Left ventricle myocardium inferior (tissue), 1 donor: ENCODE measurements around the gene ABHD13. TPM values are rescaled to one million over a fixed set of nuclear protein-coding genes. Genes with fewer than 3 reads are reported as not detected.
"Not testable (repeated sequence)": the region's sequence is repeated elsewhere in the genome, so short reads cannot be mapped to it uniquely, and the experiment has no call there.

Experiments
- DNase-seq: peaks from one replicate; pipeline ENCODE4 v3.0.0-alpha.2; 2020
- H3K27ac ChIP-seq: fragments of 200-600 bp; replicated peaks from 2 replicates; pipeline ENCODE4 v1.8.0; 2021
- H3K27me3 ChIP-seq: fragments of 200-600 bp; 2 replicates; pipeline ENCODE4 v1.8.0; 2021; ENCODE audit warnings: low read depth
- H3K36me3 ChIP-seq: fragments of 200-600 bp; 2 replicates; pipeline ENCODE4 v1.8.0; 2021
- H3K4me1 ChIP-seq: fragments of 200-600 bp; 2 replicates; pipeline ENCODE4 v1.8.0; 2021
- H3K4me3 ChIP-seq: fragments of 200-600 bp; 2 replicates; pipeline ENCODE4 v1.8.0; 2021; ENCODE audit warnings: mild to moderate bottlenecking, moderate library complexity
- H3K9me3 ChIP-seq: fragments of 200-600 bp; replicated peaks from 2 replicates; pipeline ENCODE4 v1.8.0; 2021
- intact Hi-C: fragments of 100-400 bp; cut with micrococcal nuclease; formaldehyde crosslinking; loops from one replicate; pipeline ENCODE4 v1.11.0; 2022
- total RNA-seq: library from RNA; stranded (reverse); fragmentation: NEBNext Ultra II Directional; extraction: Animal tissue kit (Norgen Biotek cat#: 25700); gene quantifications from one replicate; pipeline ENCODE4 v1.2.1, GENCODE V29; 2021
- TF ChIP-seq, protein P1 (sequence below): fragments of 200-600 bp; IDR thresholded peaks from 2 replicates; pipeline ENCODE4 v1.8.0; 2021; ENCODE audit warnings: antibody characterized with exemption, mild to moderate bottlenecking, borderline replicate concordance
- donor health status: DM: no; HTN: yes; CAD: no; lungs with severe emphysema.

Gene ABHD13
- total RNA-seq, 1 donor from 2014 or later: 5.1 TPM

GRCh38 chr13:108213946-108214345 is 4.2 kb upstream of the ABHD13 start:
- intact Hi-C loops: no loop called here
- TF ChIP-seq, protein P1, sequence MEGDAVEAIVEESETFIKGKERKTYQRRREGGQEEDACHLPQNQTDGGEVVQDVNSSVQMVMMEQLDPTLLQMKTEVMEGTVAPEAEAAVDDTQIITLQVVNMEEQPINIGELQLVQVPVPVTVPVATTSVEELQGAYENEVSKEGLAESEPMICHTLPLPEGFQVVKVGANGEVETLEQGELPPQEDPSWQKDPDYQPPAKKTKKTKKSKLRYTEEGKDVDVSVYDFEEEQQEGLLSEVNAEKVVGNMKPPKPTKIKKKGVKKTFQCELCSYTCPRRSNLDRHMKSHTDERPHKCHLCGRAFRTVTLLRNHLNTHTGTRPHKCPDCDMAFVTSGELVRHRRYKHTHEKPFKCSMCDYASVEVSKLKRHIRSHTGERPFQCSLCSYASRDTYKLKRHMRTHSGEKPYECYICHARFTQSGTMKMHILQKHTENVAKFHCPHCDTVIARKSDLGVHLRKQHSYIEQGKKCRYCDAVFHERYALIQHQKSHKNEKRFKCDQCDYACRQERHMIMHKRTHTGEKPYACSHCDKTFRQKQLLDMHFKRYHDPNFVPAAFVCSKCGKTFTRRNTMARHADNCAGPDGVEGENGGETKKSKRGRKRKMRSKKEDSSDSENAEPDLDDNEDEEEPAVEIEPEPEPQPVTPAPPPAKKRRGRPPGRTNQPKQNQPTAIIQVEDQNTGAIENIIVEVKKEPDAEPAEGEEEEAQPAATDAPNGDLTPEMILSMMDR: no peak
- Histone ChIP-seq H3K27ac (peak overlapping the region; percentile 24), H3K4me1 (peaks cover 44% of the 10 kb centered on the region), H3K27me3 (no peaks in the 10 kb centered on the region), H3K4me3 (peak overlapping the region; percentile 60), H3K36me3 (peaks cover 26% of the 10 kb centered on the region), H3K9me3 (peaks cover 26% of the 10 kb centered on the region)
- no peak for DNase-seq

DNA sequence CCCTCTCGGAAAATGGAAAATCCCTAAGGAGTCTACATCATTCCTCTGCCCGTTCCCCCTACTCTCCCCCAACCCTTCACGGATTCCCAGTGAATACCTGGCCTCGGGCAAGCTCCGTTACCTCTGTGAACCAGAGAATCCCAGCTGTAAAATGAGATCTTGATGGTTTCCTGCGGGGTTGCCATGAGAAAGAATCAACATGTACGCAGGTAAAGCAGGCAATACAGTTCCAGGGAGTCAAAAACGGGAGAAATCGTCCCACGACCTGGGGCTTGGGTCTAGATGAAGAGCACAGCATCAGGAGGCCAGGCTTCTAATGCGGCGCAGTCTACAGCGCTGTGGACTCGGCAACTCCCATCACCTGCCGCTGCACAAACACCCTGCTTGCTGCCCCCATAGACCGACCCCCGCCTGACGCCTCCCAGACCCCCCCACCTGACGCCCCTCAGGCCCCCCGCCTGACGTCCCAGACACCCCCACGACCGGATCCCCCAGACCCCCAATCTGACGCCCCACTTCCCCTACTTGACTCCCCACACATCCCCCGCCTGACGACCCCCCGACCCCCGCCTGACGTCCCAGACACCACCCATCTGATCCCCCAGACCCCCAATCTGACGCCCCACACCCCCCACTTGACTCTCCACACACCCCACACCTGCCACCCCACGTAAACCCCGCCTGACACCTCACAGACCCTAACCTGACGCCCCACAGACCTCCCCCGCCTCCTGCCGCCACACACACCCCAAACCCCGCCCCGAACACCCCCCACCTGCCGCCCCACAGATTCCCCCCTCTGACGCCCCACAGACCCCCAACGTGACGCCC is 3.5 kb upstream of the ABHD13 start:
- intact Hi-C loops: no loop called here
- H3K27ac ChIP-seq: peak overlapping the region; percentile 24
- peak overlapping the region; percentile 60 for H3K4me3 ChIP-seq
- TF ChIP-seq, protein P1: no peak
- DNase-seq: no peak
- H3K27me3 ChIP-seq: no peaks in the 10 kb centered on the region
- peaks cover 51% of the 10 kb centered on the region for H3K4me1 ChIP-seq
- H3K9me3 ChIP-seq: peaks cover 19% of the 10 kb centered on the region
- peaks cover 19% of the 10 kb centered on the region for H3K36me3 ChIP-seq

DNA sequence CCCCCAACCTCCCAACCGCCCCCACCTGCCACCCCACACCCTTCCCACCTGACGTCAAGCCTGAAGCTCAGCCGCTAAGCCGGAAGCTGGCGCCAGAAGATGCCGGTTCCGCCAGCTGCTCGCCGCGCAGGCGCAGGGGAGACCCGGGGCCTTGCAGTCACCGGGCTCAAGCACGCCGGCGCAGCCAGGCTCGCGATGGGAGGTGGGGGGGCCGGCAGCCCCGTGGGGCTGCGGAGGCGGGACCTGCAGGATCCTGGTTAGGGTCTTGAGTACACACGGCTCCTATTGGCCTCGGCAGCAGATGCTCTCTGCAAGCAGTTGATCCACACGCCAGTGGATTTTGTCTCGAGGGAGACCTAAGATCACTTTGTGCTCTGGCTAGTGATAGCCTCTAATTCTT is 2.8 kb upstream of the ABHD13 start, which contains the start of gene LIG4:
Gene LIG4, minus strand, starts transcription at position 101 of the 400 bp plus-strand sequence. CDS start 4,268 bp downstream, outside the sequence.
- intact Hi-C loops: no loop called here
- Histone ChIP-seq H3K4me3 (peak within 1 kb of the TSS; percentile 60), H3K27ac (peak within 1 kb of the TSS; percentile 88), H3K4me1 (peaks cover 59% of the 10 kb centered on the region), H3K9me3 (peaks cover 13% of the 10 kb centered on the region), H3K36me3 (peaks cover 11% of the 10 kb centered on the region), H3K27me3 (no peaks in the 10 kb centered on the region)
- DNase-seq: peak; percentile 91
- TF ChIP-seq, protein P1: no peak

GRCh38 chr13:108217307-108218043 is 717 bp upstream of the ABHD13 start:
- DNase-seq, H3K36me3 ChIP-seq, H3K27me3 ChIP-seq, H3K9me3 ChIP-seq, intact Hi-C loops: not testable (repeated sequence)
- Histone ChIP-seq H3K27ac (peak overlapping the region; percentile 88), H3K4me3 (peak overlapping the region; percentile 98), H3K4me1 (peaks cover 79% of the 10 kb centered on the region)

- Histone ChIP-seq H3K27ac (peak overlapping the region; percentile 88), H3K9me3 (no peaks in the 10 kb centered on the region), H3K4me1 (peaks cover 93% of the 10 kb centered on the region), H3K27me3 (no peaks in the 10 kb centered on the region), H3K36me3 (no peaks in the 10 kb centered on the region), H3K4me3 (peak overlapping the region; percentile 98)
- no peak for DNase-seq
- TF ChIP-seq, protein P1: no peak
- intact Hi-C loops: no loop called here
Observed at GRCh38 chr13:108220041-108220440, 1.8 kb downstream of the ABHD13 start.
